ENCODE results near the gene MEI1. TPM values are rescaled to one million over a fixed set of nuclear protein-coding genes. Genes with fewer than 3 reads are reported as not detected.

The MEI1 gene
- total and polyA plus RNA-seq, 2 experiments from 2014 or later = 0.18 TPM; not detected in 1

- H3K4me1 ChIP-seq (ENCODE audit: insufficient read depth) = peaks cover 81% of the 10 kb centered on the region
- no peaks in the 10 kb centered on the region for H3K9me3 ChIP-seq (ENCODE audit: low read depth)
- H3K27me3 ChIP-seq = no peaks in the 10 kb centered on the region
- peaks cover 86% of the 10 kb centered on the region for H4K20me1 ChIP-seq (ENCODE audit: insufficient read depth, poor library complexity, severe bottlenecking)
- no peak for TF ChIP-seq EZH2 (IDR thresholded peaks at IDR 0.05; ENCODE audit: borderline replicate concordance)
- TF ChIP-seq, protein P1, sequence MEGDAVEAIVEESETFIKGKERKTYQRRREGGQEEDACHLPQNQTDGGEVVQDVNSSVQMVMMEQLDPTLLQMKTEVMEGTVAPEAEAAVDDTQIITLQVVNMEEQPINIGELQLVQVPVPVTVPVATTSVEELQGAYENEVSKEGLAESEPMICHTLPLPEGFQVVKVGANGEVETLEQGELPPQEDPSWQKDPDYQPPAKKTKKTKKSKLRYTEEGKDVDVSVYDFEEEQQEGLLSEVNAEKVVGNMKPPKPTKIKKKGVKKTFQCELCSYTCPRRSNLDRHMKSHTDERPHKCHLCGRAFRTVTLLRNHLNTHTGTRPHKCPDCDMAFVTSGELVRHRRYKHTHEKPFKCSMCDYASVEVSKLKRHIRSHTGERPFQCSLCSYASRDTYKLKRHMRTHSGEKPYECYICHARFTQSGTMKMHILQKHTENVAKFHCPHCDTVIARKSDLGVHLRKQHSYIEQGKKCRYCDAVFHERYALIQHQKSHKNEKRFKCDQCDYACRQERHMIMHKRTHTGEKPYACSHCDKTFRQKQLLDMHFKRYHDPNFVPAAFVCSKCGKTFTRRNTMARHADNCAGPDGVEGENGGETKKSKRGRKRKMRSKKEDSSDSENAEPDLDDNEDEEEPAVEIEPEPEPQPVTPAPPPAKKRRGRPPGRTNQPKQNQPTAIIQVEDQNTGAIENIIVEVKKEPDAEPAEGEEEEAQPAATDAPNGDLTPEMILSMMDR (IDR thresholded peaks at IDR 0.05; ENCODE audit: poor library complexity) = no peak
- no peak for TF ChIP-seq EZH2phosphoT487 (IDR thresholded peaks at IDR 0.05; ENCODE audit: low read depth, severe bottlenecking, unreplicated experiment)
- H2AFZ ChIP-seq = no peak overlapping the region
- peaks cover 100% of the 10 kb centered on the region for H3K79me2 ChIP-seq
- peak; percentile 44 for DNase-seq (ENCODE audit: low spot score)
- H3K9me2 ChIP-seq (replicated peaks; ENCODE audit: insufficient read depth) = no peaks in the 10 kb centered on the region
- no peaks in the 10 kb centered on the region for H3K36me3 ChIP-seq (replicated peaks; ENCODE audit: insufficient read depth, low read depth)
- H3K27ac ChIP-seq = peak overlapping the region; percentile 92
- peak overlapping the region; percentile 60 for H3K4me2 ChIP-seq
- 31% methylated on average over 4 of the region's 4 CpGs for WGBS (ENCODE audit: low lambda C conversion rate, missing lambda C conversion rate)
- no peak overlapping the region for H3K4me3 ChIP-seq
Observed at GRCh38 chr22:41845380-41846267, 146.3 kb downstream of the MEI1 start.

DNA sequence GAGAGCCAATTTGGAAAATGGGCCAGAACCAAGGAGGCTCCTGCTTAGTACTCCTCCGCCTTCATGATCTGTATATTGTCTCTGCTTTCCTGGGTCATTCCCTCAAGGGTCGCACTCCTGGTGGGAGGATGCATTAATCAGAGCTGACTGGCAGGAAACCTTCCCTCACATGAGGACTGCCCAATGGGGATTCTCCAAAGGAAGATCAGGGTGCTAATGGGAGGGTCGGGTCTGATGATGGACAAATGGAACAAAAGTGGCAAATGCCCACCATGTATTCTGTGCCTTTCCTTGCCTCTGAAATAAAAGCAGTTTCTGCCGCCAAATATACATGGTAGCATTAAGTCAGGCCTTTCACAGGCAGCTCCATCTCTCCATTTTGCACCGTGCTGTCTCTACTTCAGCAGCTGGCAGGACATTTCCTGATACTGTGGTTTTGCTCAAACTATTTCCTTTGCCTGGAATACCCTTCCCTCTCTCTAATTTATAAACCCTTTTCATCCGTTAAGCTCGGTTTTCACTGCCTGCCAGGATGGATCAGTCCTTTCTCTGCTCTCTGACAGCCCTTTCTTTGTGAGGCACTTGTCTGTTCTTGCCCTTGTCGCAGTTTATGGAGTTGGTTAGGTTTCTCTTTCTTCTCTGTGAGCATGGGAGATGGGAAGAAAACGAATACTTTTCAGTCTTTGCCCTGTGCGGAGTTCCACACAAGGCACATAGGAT lies 147.1 kb downstream of the MEI1 start:
- Histone ChIP-seq H3K27ac (peak overlapping the region; percentile 92), H3K4me1 (ENCODE audit: insufficient read depth) (peaks cover 73% of the 10 kb centered on the region), H3K4me3 (no peak overlapping the region), H2AFZ (no peak overlapping the region), H3K4me2 (peak overlapping the region; percentile 60), H3K79me2 (peaks cover 100% of the 10 kb centered on the region), H3K36me3 (replicated peaks; ENCODE audit: insufficient read depth, low read depth) (no peaks in the 10 kb centered on the region), H3K9me3 (ENCODE audit: low read depth) (no peaks in the 10 kb centered on the region), H3K9me2 (replicated peaks; ENCODE audit: insufficient read depth) (no peaks in the 10 kb centered on the region), H4K20me1 (ENCODE audit: insufficient read depth, poor library complexity, severe bottlenecking) (peaks cover 85% of the 10 kb centered on the region), H3K27me3 (no peaks in the 10 kb centered on the region)
- 62% methylated on average over 10 of the region's 10 CpGs for WGBS (ENCODE audit: low lambda C conversion rate, missing lambda C conversion rate)
- DNase-seq (ENCODE audit: low spot score) = no peak
- TF ChIP-seq EZH2phosphoT487 (IDR thresholded peaks at IDR 0.05; ENCODE audit: low read depth, severe bottlenecking, unreplicated experiment) (no peak), EZH2 (IDR thresholded peaks at IDR 0.05; ENCODE audit: borderline replicate concordance) (no peak)
- TF ChIP-seq, protein P1 (IDR thresholded peaks at IDR 0.05; ENCODE audit: poor library complexity) = no peak

DNA sequence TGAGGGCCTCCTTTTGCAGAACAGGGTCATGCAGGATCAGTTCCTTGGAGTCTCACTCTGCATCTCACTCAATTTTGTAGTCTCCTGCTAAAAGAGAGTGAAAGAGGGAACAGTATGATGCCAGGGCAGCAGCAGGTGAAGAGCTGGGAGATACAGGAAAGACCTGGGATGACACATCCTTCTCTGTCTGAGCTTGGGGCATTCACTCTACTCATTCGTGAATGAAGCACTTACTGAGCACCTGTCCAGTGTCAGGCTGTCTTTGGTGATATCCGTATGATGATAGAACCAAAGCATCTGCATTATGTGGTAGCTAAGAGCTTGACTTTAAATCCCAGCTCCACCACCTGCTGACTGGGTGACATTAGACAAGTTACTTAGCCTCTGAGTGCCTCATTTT lies 148.0 kb downstream of the MEI1 start:
- H3K4me1 ChIP-seq (ENCODE audit: insufficient read depth) = peaks cover 65% of the 10 kb centered on the region
- TF ChIP-seq EZH2 (IDR thresholded peaks at IDR 0.05; ENCODE audit: borderline replicate concordance) = no peak
- TF ChIP-seq EZH2phosphoT487 (IDR thresholded peaks at IDR 0.05; ENCODE audit: low read depth, severe bottlenecking, unreplicated experiment) = no peak
- TF ChIP-seq, protein P1 (IDR thresholded peaks at IDR 0.05; ENCODE audit: poor library complexity) = no peak
- no peak overlapping the region for H3K4me3 ChIP-seq
- H3K4me2 ChIP-seq = peak overlapping the region; percentile 60
- peaks cover 100% of the 10 kb centered on the region for H3K79me2 ChIP-seq
- H3K9me2 ChIP-seq (replicated peaks; ENCODE audit: insufficient read depth) = no peaks in the 10 kb centered on the region
- H4K20me1 ChIP-seq (ENCODE audit: insufficient read depth, poor library complexity, severe bottlenecking) = peaks cover 80% of the 10 kb centered on the region
- no peaks in the 10 kb centered on the region for H3K9me3 ChIP-seq (ENCODE audit: low read depth)
- no peaks in the 10 kb centered on the region for H3K27me3 ChIP-seq
- no peaks in the 10 kb centered on the region for H3K36me3 ChIP-seq (replicated peaks; ENCODE audit: insufficient read depth, low read depth)
- peak overlapping the region; percentile 92 for H3K27ac ChIP-seq
- DNase-seq (ENCODE audit: low spot score) = no peak
- WGBS (ENCODE audit: low lambda C conversion rate, missing lambda C conversion rate) = 71% methylated on average over 2 of the region's 2 CpGs
- no peak overlapping the region for H2AFZ ChIP-seq
